GM10266 (cell line): Measurements from ENCODE around the gene TGFA.

Experiments used
- DNase-seq: peaks from one replicate; pipeline ENCODE4 v3.0.0; 2012; ENCODE audit errors: extremely low spot score
- CTCF ChIP-seq: IDR thresholded peaks from 2 replicates; pipeline ENCODE4 v1.5.1; 2012; ENCODE audit warnings: mild to moderate bottlenecking, low read depth; ENCODE audit not compliant: control insufficient read depth, insufficient read depth; ENCODE audit errors: missing control alignments

Gene TGFA

DNA sequence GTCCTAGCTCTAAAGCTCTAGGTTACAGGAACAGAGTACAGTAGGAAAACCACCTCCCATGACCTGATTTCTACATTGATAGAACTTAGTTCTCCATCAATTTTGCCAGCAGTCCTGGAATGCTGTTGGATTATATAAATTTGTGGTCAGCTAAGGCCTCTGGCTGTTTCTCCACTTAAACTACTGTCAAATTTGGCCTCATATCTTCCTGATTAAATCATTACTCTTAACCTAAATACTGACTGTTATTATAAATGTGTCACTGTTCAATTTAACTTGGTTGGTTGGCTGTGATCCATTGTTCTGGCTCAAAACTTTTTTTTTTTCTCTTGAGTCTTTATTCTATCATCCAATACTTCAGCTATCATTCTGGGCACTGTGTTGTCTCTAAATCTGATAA is 71.2 kb downstream of the TGFA start:
- DNase-seq, result no peak
- no peak for TF ChIP-seq CTCF

DNA sequence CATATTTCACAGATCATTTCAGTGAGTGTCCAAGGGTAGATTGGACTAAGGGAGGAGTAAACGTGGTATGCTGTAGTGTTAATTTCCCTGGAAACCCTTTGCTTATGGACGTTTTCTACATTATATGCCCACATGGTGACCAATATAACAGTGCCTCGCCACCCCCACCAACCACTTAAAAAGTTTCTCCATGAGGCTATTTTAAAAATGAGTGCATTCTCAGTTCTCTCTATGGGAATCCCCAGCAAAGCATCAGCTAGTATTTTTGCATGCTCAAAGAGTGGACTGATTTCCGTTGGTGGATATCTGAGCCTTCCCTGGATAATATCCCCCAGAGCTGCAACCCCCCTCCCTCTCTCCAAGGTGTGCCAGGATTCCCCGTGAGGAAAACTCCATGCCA is 73.2 kb downstream of the TGFA start:
- TF ChIP-seq CTCF, result no peak
- DNase-seq, result peak; percentile 38

DNA sequence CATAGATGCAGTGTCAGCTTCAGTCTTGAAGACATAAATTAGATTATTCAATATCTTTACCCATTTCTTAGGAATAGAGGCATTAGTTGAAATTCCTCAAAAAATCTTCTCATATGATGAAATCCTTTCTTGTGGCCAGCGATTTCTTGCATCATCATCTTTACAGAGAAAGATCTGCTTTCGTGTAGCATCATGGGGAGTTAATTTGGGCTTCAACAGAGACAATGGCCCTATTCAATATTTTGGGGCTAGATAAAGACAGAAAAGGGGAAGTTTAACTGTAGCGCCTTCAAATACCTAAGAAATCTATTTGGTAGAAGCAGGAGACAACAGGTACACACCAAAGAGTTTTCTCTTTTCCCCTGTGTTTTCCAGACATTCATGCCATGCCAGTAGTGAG is 73.8 kb downstream of the TGFA start:
- no peak for DNase-seq
- TF ChIP-seq CTCF, result no peak

DNA sequence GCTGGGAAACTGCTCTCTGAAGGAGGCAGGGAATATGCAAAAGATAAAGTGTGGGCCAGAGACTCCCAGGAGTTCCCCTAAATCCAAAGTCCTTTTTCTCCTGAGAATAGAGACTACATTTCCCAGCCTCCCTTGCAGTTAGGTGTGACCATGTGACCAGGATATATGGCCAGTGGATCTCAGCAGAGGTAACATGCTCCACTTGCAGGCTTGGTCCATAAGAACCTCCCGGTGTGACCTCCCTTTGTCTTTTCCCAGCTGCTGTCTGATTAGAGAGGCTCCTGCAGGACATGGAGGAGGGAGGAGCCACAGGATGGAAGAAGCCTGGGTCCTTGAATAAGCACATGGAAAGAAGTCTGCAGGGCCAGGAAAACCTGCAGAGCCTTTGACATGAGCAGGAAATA is 76.2 kb downstream of the TGFA start:
- DNase-seq, result no peak

GRCh38 chr2:70475266-70475665 is 78.4 kb downstream of the TGFA start:
- TF ChIP-seq CTCF, result no peak
- DNase-seq, result no peak

More for the DNA sequence above, 76.2 kb downstream of the TGFA start:
- no peak for TF ChIP-seq CTCF

- TF ChIP-seq CTCF, result no peak
- no peak for DNase-seq
These were observed 79.3 kb downstream of the TGFA start for GRCh38 chr2:70474256-70474848.

DNA sequence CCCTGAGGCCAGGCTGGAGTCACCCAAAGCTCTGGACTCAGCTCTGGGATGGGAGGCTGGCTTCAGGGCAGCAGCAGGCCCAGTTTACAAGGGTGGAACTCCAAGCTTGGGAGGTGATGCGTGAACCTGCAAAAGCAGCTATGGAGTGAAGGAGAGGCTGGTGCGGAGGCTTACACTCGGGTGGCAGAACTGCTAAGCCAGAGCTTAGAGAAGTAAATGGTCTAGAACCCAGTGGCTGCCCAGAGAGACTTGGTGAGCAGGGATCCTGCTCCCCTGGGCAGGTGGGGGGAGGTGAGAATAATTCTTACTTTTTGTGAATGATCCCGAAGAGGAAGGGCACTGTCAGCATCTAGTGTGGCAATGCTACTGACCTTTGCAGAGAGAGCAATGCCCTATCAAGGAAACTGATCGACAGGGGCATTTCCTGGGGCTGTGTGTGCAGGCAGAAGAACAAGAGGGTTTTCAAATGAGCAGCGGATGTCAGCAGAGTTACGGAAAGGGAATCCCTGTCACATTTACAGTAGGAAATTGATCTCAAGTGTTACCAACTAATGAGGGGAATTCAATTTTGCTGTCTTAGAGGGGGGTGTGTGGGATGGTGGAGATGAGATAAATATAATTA is 80.4 kb downstream of the TGFA start:
- no peak for DNase-seq
- TF ChIP-seq CTCF, result no peak
